A549 (cell line): Measurements from ENCODE around the gene DGLUCY. TPM values are rescaled to one million over a fixed set of nuclear protein-coding genes. Genes with fewer than 3 reads are reported as not detected.

Experiments
- ATAC-seq, 2 experiments: fragments of 200-7000 bp in 1 of 2; fragments of >200 bp in 1 of 2; cut with Nextera tagmentation in 1 of 2; cut with Tn5 transposase in 1 of 2; 3 replicates each; pipeline versions ENCODE4 v1.8.0 to v1.9.1; 2018 to 2020; ENCODE audit warnings: mild to moderate bottlenecking in 1 of 2, moderate library complexity in 1 of 2
- CTCF ChIA-PET: fragments of 300-600 bp; sonication (Branson Sonifier 250); formaldehyde crosslinking; extraction: SDS; loops from one replicate; lab custom pipeline; 2021; ENCODE audit warnings: antibody characterized with exemption, inconsistent platforms; lab: Yijun Ruan, JAX
- POLR2A ChIA-PET: fragments of 350-600 bp; formaldehyde crosslinking; extraction: SDS; loops from one replicate; lab custom pipeline; 2021; ENCODE audit warnings: antibody characterized with exemption, inconsistent platforms; lab: Yijun Ruan, JAX
- DNase-seq, 2 experiments: peaks; one replicate each; pipeline versions ENCODE4 v3.0.0 to v3.0.0-alpha.2; 2011 to 2016; ENCODE audit warnings: low read depth in 1 of 2, low spot score in 1 of 2
- FAIRE-seq: peaks from 2 replicates; lab custom pipeline; 2011; peaks lifted over from hg19 to GRCh38; lab: Jason Lieb, UNC
- H3K27ac ChIP-seq, 2 experiments: fragments of >200 bp; sonication (Bioruptor Twin); formaldehyde crosslinking; 3 replicates each; pipeline ENCODE4 v1.5.1; 2016 to 2017
- H3K4me1 ChIP-seq: fragments of >200 bp; sonication (Bioruptor Twin); formaldehyde crosslinking; 3 replicates; pipeline ENCODE4 v1.6.1; 2016
- H3K4me2 ChIP-seq: fragments of >200 bp; sonication (Bioruptor Twin); formaldehyde crosslinking; 3 replicates; pipeline ENCODE4 v1.6.1; 2016
- H3K4me3 ChIP-seq: fragments of >200 bp; sonication (Bioruptor Twin); formaldehyde crosslinking; 3 replicates; pipeline ENCODE4 v1.5.1; 2016
- H3K9me3 ChIP-seq: fragments of >200 bp; sonication (Bioruptor Twin); formaldehyde crosslinking; 3 replicates; pipeline ENCODE4 v1.6.1; 2016
- CBX8 ChIP-seq: fragments of 200-600 bp; sonication (generic); IDR thresholded peaks from 2 replicates; pipeline ENCODE4 v1.6.1; 2016
- CEBPB ChIP-seq, 2 experiments: fragments of >200 bp in 1 of 2; sonication (Bioruptor Twin) in 1 of 2; formaldehyde crosslinking in 1 of 2; IDR thresholded peaks; 2 replicates each; pipeline ENCODE4 v1.6.1; 2012 to 2016
- CTCF ChIP-seq: fragments of >200 bp; sonication (Bioruptor Twin); formaldehyde crosslinking; IDR thresholded peaks from 3 replicates; pipeline ENCODE4 v1.5.1; 2016
- EHF ChIP-seq: fragments of 250-450 bp; sonication (Bioruptor Pico); IDR thresholded peaks from 2 replicates; pipeline ENCODE4 v1.5.0; 2020; ENCODE audit warnings: mild to moderate bottlenecking
- ESRRA ChIP-seq: fragments of 150-350 bp; IDR thresholded peaks from 2 replicates; pipeline ENCODE4 v1.6.1; 2014; ENCODE audit warnings: mild to moderate bottlenecking, low read length, borderline replicate concordance
- GATA3 ChIP-seq: IDR thresholded peaks from 2 replicates; pipeline ENCODE4 v1.6.1; 2012; ENCODE audit warnings: borderline replicate concordance
- KDM5A ChIP-seq: fragments of 200-600 bp; sonication (generic); IDR thresholded peaks from 2 replicates; pipeline ENCODE4 v1.6.1; 2016; ENCODE audit warnings: antibody characterized with exemption, mild to moderate bottlenecking
- NFE2L2 ChIP-seq: fragments of 150-350 bp; conservative IDR thresholded peaks from 2 replicates; pipeline ENCODE4 v1.6.1; 2014; ENCODE audit warnings: low read length
- PBX3 ChIP-seq: IDR thresholded peaks from 2 replicates; pipeline ENCODE4 v1.6.1; 2012
- POLR2A ChIP-seq: IDR thresholded peaks from 2 replicates; pipeline ENCODE4 v1.6.1; 2012; ENCODE audit warnings: mild to moderate bottlenecking, low read length
- RFX5 ChIP-seq: fragments of 450-650 bp; IDR thresholded peaks from 2 replicates; pipeline ENCODE4 v1.7.1; 2014; ENCODE audit warnings: antibody characterized with exemption, mild to moderate bottlenecking, moderate library complexity
- RNF2 ChIP-seq: fragments of 200-600 bp; sonication (generic); IDR thresholded peaks from 2 replicates; pipeline ENCODE4 v1.6.1; 2016; ENCODE audit warnings: low read depth, mild to moderate bottlenecking, antibody characterized with exemption, moderate library complexity, borderline replicate concordance
- TP53 ChIP-seq: fragments of 250-450 bp; sonication (Bioruptor Pico); IDR thresholded peaks from 2 replicates; pipeline ENCODE4 v1.5.0; 2021; ENCODE audit warnings: mild to moderate bottlenecking, moderate library complexity
- USF2 ChIP-seq: fragments of 450-650 bp; IDR thresholded peaks from 2 replicates; pipeline ENCODE4 v1.6.1; 2014; ENCODE audit warnings: antibody characterized with exemption
- ZSCAN20 ChIP-seq: fragments of 250-450 bp; sonication (Bioruptor Pico); IDR thresholded peaks from 2 replicates; pipeline ENCODE4 v1.8.0; 2022; ENCODE audit warnings: mild to moderate bottlenecking, moderate library complexity
- WGBS: methylation state at CpG from one replicate; pipeline ENCODE4 v1.1.6; 2017; ENCODE audit errors: missing lambda C conversion rate; 5-methylcytosine and 5-hydroxymethylcytosine counted together
- polyA plus RNA-seq, 4 experiments: library from polyadenylated mRNA; depleted of rRNA in 3 of 4; stranded (reverse); fragments of >200 nt; fragmentation: RNase III in 1 of 4; extraction: RNeasy Plus Mini Kit Qiagen cat#74134 plus additional on column Dnase treatment in 1 of 4; gene quantifications; 2 replicates in 3 of 4; 3 replicates in 1 of 4; pipeline ENCODE4 v1.2.3, GENCODE V29; 2011 to 2017

DGLUCY gene
- polyA plus RNA-seq, 2 of the 4 experiments (the other 2 are of a cell fraction) = 14.4 to 17.5 TPM

- CTCF ChIA-PET = interaction anchor here (0.6 to 1.8 kb wide), 3 partner anchors 8 to 285 kb away, joined by 3 to 8 read pairs (median 3); no protein-coding TSS in a partner anchor
- 87% methylated on average over 1 of the region's 1 CpG for WGBS
- ATAC-seq (no peak), DNase-seq (no peak), FAIRE-seq (no peak)
- H3K27ac ChIP-seq = no peak overlapping the region
- no peak overlapping the region for H3K4me2 ChIP-seq
- H3K4me3 ChIP-seq = no peak overlapping the region
- H3K4me1 ChIP-seq = no peaks in the 10 kb centered on the region
- POLR2A ChIA-PET = interaction anchor here (1.0 kb wide), 1 partner anchor 8 kb away, joined by 3 read pairs; no protein-coding TSS in a partner anchor
- no peaks in the 10 kb centered on the region for H3K9me3 ChIP-seq
- TF ChIP-seq CTCF = no peak
- no peak for TF ChIP-seq KDM5A
- no peak for TF ChIP-seq USF2
- no peak for TF ChIP-seq NFE2L2
Measured at GRCh38 chr14:91185721-91186120, 71.8 kb downstream of the DGLUCY start.

GRCh38 chr14:91186515-91187066 is 72.7 kb downstream of the DGLUCY start:
- TF ChIP-seq CTCF = no peak
- no peak for TF ChIP-seq PBX3
- TF ChIP-seq CBX8 = no peak
- no peak for TF ChIP-seq ZSCAN20 (CRISPR knock-in tag)
- no peak for TF ChIP-seq TP53 (CRISPR knock-in tag)
- TF ChIP-seq NFE2L2 = no peak
- TF ChIP-seq RNF2 = no peak
- TF ChIP-seq CEBPB (IDR thresholded peaks at IDR 0.05) = no peak
- no peak for TF ChIP-seq RFX5
- no peak for TF ChIP-seq EHF (CRISPR knock-in tag)
- no peaks in the 10 kb centered on the region for H3K4me1 ChIP-seq
- FAIRE-seq = no peak
- H3K4me3 ChIP-seq = no peak overlapping the region
- no peak overlapping the region for H3K4me2 ChIP-seq
- no peaks in the 10 kb centered on the region for H3K9me3 ChIP-seq
- 91% methylated on average over 4 of the region's 4 CpGs for WGBS
- no peak for DNase-seq
- no peak for ATAC-seq
- POLR2A ChIA-PET = interaction anchor here (1.0 kb wide), 1 partner anchor 9 kb away, joined by 3 read pairs; no protein-coding TSS in a partner anchor
- CTCF ChIA-PET = interaction anchor here (0.6 to 4.2 kb wide), 3 partner anchors 9 to 285 kb away, joined by 3 to 21 read pairs (median 8); no protein-coding TSS in a partner anchor
- H3K27ac ChIP-seq = no peak overlapping the region

GRCh38 chr14:91187271-91187670 is 73.4 kb downstream of the DGLUCY start:
- Histone ChIP-seq H3K4me2 (no peak overlapping the region), H3K27ac (no peak overlapping the region), H3K4me3 (no peak overlapping the region), H3K4me1 (no peaks in the 10 kb centered on the region), H3K9me3 (no peaks in the 10 kb centered on the region)
- DNase-seq (no peak), ATAC-seq (no peak), FAIRE-seq (no peak)
- TF ChIP-seq ESRRA = no peak
- no peak for TF ChIP-seq KDM5A
- no peak for TF ChIP-seq GATA3
- TF ChIP-seq POLR2A = no peak
- ChIA-PET CTCF (interaction anchor here (4.2 kb wide), 1 partner anchor 13 kb away, joined by 21 read pairs; no protein-coding TSS in a partner anchor), POLR2A (no interaction called here)
- WGBS = 91% methylated on average over 13 of the region's 13 CpGs
